Measurements from ENCODE around the gene SLC26A6.
A peak's percentile ranks its signal among the peaks of the same experiment; 100 is the strongest.

Gene SLC26A6

GRCh38 chr3:48630833-48631232 is 4.4 kb downstream of the SLC26A6 start:
- no peak for DNase-seq

- DNase-seq: no peak
Measured at GRCh38 chr3:48630407-48630806, 4.9 kb downstream of the SLC26A6 start.

GRCh38 chr3:48629894-48630293 is 5.4 kb downstream of the SLC26A6 start:
- DNase-seq: no peak

- no peak for DNase-seq
Measured at GRCh38 chr3:48628277-48629017, 6.8 kb downstream of the SLC26A6 start.

GRCh38 chr3:48625600-48625999 is 9.7 kb downstream of the SLC26A6 start:
- DNase-seq: no peak

GRCh38 chr3:48624767-48625166 is 10.5 kb downstream of the SLC26A6 start:
- DNase-seq: no peak

GRCh38 chr3:48623851-48624547 is 11.3 kb downstream of the SLC26A6 start:
- no peak for DNase-seq

- no peak for DNase-seq
Measured at GRCh38 chr3:48621461-48621869, 13.8 kb downstream of the SLC26A6 start, which contains the start of gene TMEM89. Gene TMEM89 (minus strand): TSS chr3:48621769. CDS start chr3:48621756, 13 bp downstream.

GRCh38 chr3:48619541-48620524 is 15.4 kb downstream of the SLC26A6 start:
- DNase-seq: no peak

GRCh38 chr3:48617559-48617958 is 17.7 kb downstream of the SLC26A6 start:
- DNase-seq: no peak

- no peak for DNase-seq
Measured at GRCh38 chr3:48614044-48614443, 21.2 kb downstream of the SLC26A6 start.

- DNase-seq: no peak
Measured at GRCh38 chr3:48612309-48612708, 23.0 kb downstream of the SLC26A6 start.

- peak; percentile 95 for DNase-seq
Measured at GRCh38 chr3:48609088-48610005, 25.9 kb downstream of the SLC26A6 start, which contains the start of gene UQCRC1. Gene UQCRC1 (minus strand): TSS chr3:48609646. CDS start chr3:48609620, 26 bp downstream.

GRCh38 chr3:48607519-48607918 is 27.7 kb downstream of the SLC26A6 start:
- no peak for DNase-seq

GRCh38 chr3:48601622-48601994 is 33.7 kb downstream of the SLC26A6 start:
- no peak for DNase-seq

GRCh38 chr3:48600711-48601621 is 34.3 kb downstream of the SLC26A6 start:
- no peak for DNase-seq

GRCh38 chr3:48599509-48600285 is 35.6 kb downstream of the SLC26A6 start:
- no peak for DNase-seq

GRCh38 chr3:48599077-48599501 is 36.2 kb downstream of the SLC26A6 start:
- no peak for DNase-seq

GRCh38 chr3:48598323-48599076 is 36.8 kb downstream of the SLC26A6 start:
- DNase-seq: no peak

Measured in RPMI8226 (cell line).